ENCODE results near the gene IL18R1.

The IL18R1 gene

GRCh38 chr2:102335871-102336366 lies 19.7 kb upstream of the IL18R1 start:
- CTCF ChIA-PET = interaction anchor here (0.6 to 2.4 kb wide), 6 partner anchors 8 to 302 kb away, joined by 3 to 5 read pairs (median 4); partner anchors contain the start of gene IL18R1
- Mint-ChIP-seq H3K27me3 (peaks cover 4% of the 10 kb centered on the region), H3K9me3 (no peaks in the 10 kb centered on the region), H3K4me1 (peaks cover 12% of the 10 kb centered on the region), H3K27ac (no peak overlapping the region), H3K4me3 (no peak overlapping the region), H3K36me3 (no peaks in the 10 kb centered on the region)
- no peak for DNase-seq

- no peak for DNase-seq
- Mint-ChIP-seq H3K36me3 (no peaks in the 10 kb centered on the region), H3K4me3 (no peak overlapping the region), H3K27ac (no peak overlapping the region), H3K27me3 (peaks cover 4% of the 10 kb centered on the region), H3K4me1 (peaks cover 12% of the 10 kb centered on the region), H3K9me3 (no peaks in the 10 kb centered on the region)
- CTCF ChIA-PET = interaction anchor here (0.6 to 2.4 kb wide), 4 partner anchors 35 to 303 kb away, joined by 3 to 5 read pairs (median 4); no protein-coding TSS in a partner anchor
Observed at GRCh38 chr2:102336502-102336945, 19.1 kb upstream of the IL18R1 start.

GRCh38 chr2:102337012-102337411 lies 18.6 kb upstream of the IL18R1 start:
- Mint-ChIP-seq H3K9me3 (no peaks in the 10 kb centered on the region), H3K4me1 (peaks cover 12% of the 10 kb centered on the region), H3K27ac (no peak overlapping the region), H3K36me3 (no peaks in the 10 kb centered on the region), H3K4me3 (no peak overlapping the region), H3K27me3 (peaks cover 4% of the 10 kb centered on the region)
- no peak for DNase-seq
- CTCF ChIA-PET = interaction anchor here (0.9 to 2.4 kb wide), 2 partner anchors 35 to 65 kb away, joined by 3 to 5 read pairs; no protein-coding TSS in a partner anchor

- no peak overlapping the region for H3K27ac Mint-ChIP-seq
- peaks cover 12% of the 10 kb centered on the region for H3K4me1 Mint-ChIP-seq
- no peaks in the 10 kb centered on the region for H3K36me3 Mint-ChIP-seq
- H3K27me3 Mint-ChIP-seq = peaks cover 3% of the 10 kb centered on the region
- CTCF ChIA-PET = interaction anchor here (1.0 to 2.4 kb wide), 2 partner anchors 23 to 36 kb away, joined by 3 to 5 read pairs; no protein-coding TSS in a partner anchor
- H3K9me3 Mint-ChIP-seq = no peaks in the 10 kb centered on the region
- no peak for DNase-seq
- H3K4me3 Mint-ChIP-seq = no peak overlapping the region
Observed at GRCh38 chr2:102337481-102338386, 17.9 kb upstream of the IL18R1 start.

- Mint-ChIP-seq H3K9me3 (no peaks in the 10 kb centered on the region), H3K27ac (no peak overlapping the region)
- CTCF ChIA-PET = no interaction called here
Observed at GRCh38 chr2:102340778-102341177, 14.8 kb upstream of the IL18R1 start.

GRCh38 chr2:102342888-102343287 lies 12.7 kb upstream of the IL18R1 start:
- H3K27ac Mint-ChIP-seq = no peak overlapping the region
- H3K9me3 Mint-ChIP-seq = no peaks in the 10 kb centered on the region
- DNase-seq = no peak
- H3K27me3 Mint-ChIP-seq = peaks cover 7% of the 10 kb centered on the region
- no peak overlapping the region for H3K4me3 Mint-ChIP-seq
- peaks cover 2% of the 10 kb centered on the region for H3K4me1 Mint-ChIP-seq
- no peaks in the 10 kb centered on the region for H3K36me3 Mint-ChIP-seq
- CTCF ChIA-PET = interaction anchor here (1.5 kb wide), 1 partner anchor 10 kb away, joined by 3 read pairs; no protein-coding TSS in a partner anchor

More at GRCh38 chr2:102340778-102341177, 14.8 kb upstream of the IL18R1 start:
- no peaks in the 10 kb centered on the region for H3K27me3 Mint-ChIP-seq
- DNase-seq = no peak
- peaks cover 12% of the 10 kb centered on the region for H3K4me1 Mint-ChIP-seq
- no peaks in the 10 kb centered on the region for H3K36me3 Mint-ChIP-seq
- no peak overlapping the region for H3K4me3 Mint-ChIP-seq

GRCh38 chr2:102344397-102344796 lies 11.2 kb upstream of the IL18R1 start:
- H3K4me3 Mint-ChIP-seq = no peak overlapping the region
- no peaks in the 10 kb centered on the region for H3K9me3 Mint-ChIP-seq
- no peak for DNase-seq
- H3K36me3 Mint-ChIP-seq = no peaks in the 10 kb centered on the region
- no peaks in the 10 kb centered on the region for H3K4me1 Mint-ChIP-seq
- no peak overlapping the region for H3K27ac Mint-ChIP-seq
- CTCF ChIA-PET = interaction anchor here (0.9 to 1.1 kb wide), 2 partner anchors 9 to 42 kb away, joined by 3 read pairs; no protein-coding TSS in a partner anchor
- peaks cover 7% of the 10 kb centered on the region for H3K27me3 Mint-ChIP-seq

GRCh38 chr2:102345329-102345920 lies 10.2 kb upstream of the IL18R1 start:
- Mint-ChIP-seq H3K27ac (no peak overlapping the region), H3K4me3 (no peak overlapping the region), H3K9me3 (no peaks in the 10 kb centered on the region), H3K4me1 (no peaks in the 10 kb centered on the region), H3K36me3 (no peaks in the 10 kb centered on the region), H3K27me3 (peaks cover 7% of the 10 kb centered on the region)
- no peak for DNase-seq
- CTCF ChIA-PET = no interaction called here

- Mint-ChIP-seq H3K4me1 (no peaks in the 10 kb centered on the region), H3K36me3 (no peaks in the 10 kb centered on the region), H3K4me3 (no peak overlapping the region), H3K27me3 (peaks cover 7% of the 10 kb centered on the region), H3K9me3 (no peaks in the 10 kb centered on the region), H3K27ac (no peak overlapping the region)
- CTCF ChIA-PET = no interaction called here
- no peak for DNase-seq
Observed at GRCh38 chr2:102346381-102347130, 9.0 kb upstream of the IL18R1 start.

- Mint-ChIP-seq H3K27ac (no peak overlapping the region), H3K4me3 (no peak overlapping the region), H3K27me3 (peaks cover 7% of the 10 kb centered on the region), H3K9me3 (no peaks in the 10 kb centered on the region), H3K4me1 (peaks cover 6% of the 10 kb centered on the region), H3K36me3 (no peaks in the 10 kb centered on the region)
- CTCF ChIA-PET = interaction anchor here (1.1 to 2.3 kb wide), 5 partner anchors 49 to 98 kb away, joined by 4 to 9 read pairs (median 7); no protein-coding TSS in a partner anchor
- no peak for DNase-seq
Observed at GRCh38 chr2:102350137-102350793, 5.3 kb upstream of the IL18R1 start.

- CTCF ChIA-PET = interaction anchor here (0.5 to 5.1 kb wide), 26 partner anchors 11 to 154 kb away, joined by 3 to 56 read pairs (median 5); partner anchors contain the start of gene IL18RAP
- Mint-ChIP-seq H3K36me3 (peaks cover 34% of the 10 kb centered on the region), H3K27ac (peak overlapping the region; percentile 95), H3K4me1 (peaks cover 54% of the 10 kb centered on the region), H3K9me3 (no peaks in the 10 kb centered on the region), H3K27me3 (peaks cover 4% of the 10 kb centered on the region), H3K4me3 (peak overlapping the region; percentile 100)
- DNase-seq = no peak
Observed at GRCh38 chr2:102356381-102356712, 751 bp downstream of the IL18R1 start.

GRCh38 chr2:102356741-102357140 lies 1.1 kb downstream of the IL18R1 start:
- peaks cover 1% of the 10 kb centered on the region for H3K9me3 Mint-ChIP-seq
- DNase-seq = no peak
- peaks cover 38% of the 10 kb centered on the region for H3K36me3 Mint-ChIP-seq
- H3K4me3 Mint-ChIP-seq = peak overlapping the region; percentile 100
- CTCF ChIA-PET = interaction anchor here (0.9 to 5.1 kb wide), 14 partner anchors 55 to 122 kb away, joined by 3 to 56 read pairs (median 5); partner anchors contain the start of gene IL18RAP
- peaks cover 4% of the 10 kb centered on the region for H3K27me3 Mint-ChIP-seq
- H3K27ac Mint-ChIP-seq = peak overlapping the region; percentile 95
- H3K4me1 Mint-ChIP-seq = peaks cover 58% of the 10 kb centered on the region

GRCh38 chr2:102357937-102358336 lies 2.3 kb downstream of the IL18R1 start:
- peaks cover 6% of the 10 kb centered on the region for H3K9me3 Mint-ChIP-seq
- peak overlapping the region; percentile 100 for H3K4me3 Mint-ChIP-seq
- peaks cover 4% of the 10 kb centered on the region for H3K27me3 Mint-ChIP-seq
- CTCF ChIA-PET = interaction anchor here (0.5 to 5.1 kb wide), 4 partner anchors 65 to 118 kb away, joined by 3 to 56 read pairs (median 12); no protein-coding TSS in a partner anchor
- H3K4me1 Mint-ChIP-seq = peaks cover 64% of the 10 kb centered on the region
- peak overlapping the region; percentile 95 for H3K27ac Mint-ChIP-seq
- H3K36me3 Mint-ChIP-seq = peaks cover 48% of the 10 kb centered on the region
- DNase-seq = no peak
